HepG2 (cell line): ENCODE results near the gene BOD1. TPM values are rescaled to one million over a fixed set of nuclear protein-coding genes. Genes with fewer than 3 reads are reported as not detected.

ENCODE experiments used
- CAMTA2 ChIP-seq: sonication (generic); formaldehyde crosslinking; IDR thresholded peaks from 2 replicates; pipeline ENCODE4 v1.4.0; 2020; ENCODE audit warnings: mild to moderate bottlenecking, missing genetic modification reagents, borderline replicate concordance
- CBX5 ChIP-seq: sonication (generic); formaldehyde crosslinking; IDR thresholded peaks from 2 replicates; pipeline ENCODE4 v1.4.0; 2020; ENCODE audit warnings: missing genetic modification reagents, borderline replicate concordance
- DNMT3B ChIP-seq: conservative IDR thresholded peaks from 2 replicates; pipeline ENCODE4 v1.6.1; 2016; ENCODE audit warnings: missing biosample characterization, control low read depth
- DRAP1 ChIP-seq: IDR thresholded peaks from 2 replicates; pipeline ENCODE4 v1.6.1; 2016; ENCODE audit warnings: missing genetic modification reagents, missing compliant biosample characterization
- FOXK1 ChIP-seq: sonication (generic); formaldehyde crosslinking; IDR thresholded peaks from 2 replicates; pipeline ENCODE4 v1.4.0; 2020; ENCODE audit warnings: low read depth, missing genetic modification reagents, borderline replicate concordance
- HNF4G ChIP-seq, 2 experiments: sonication (generic) in 1 of 2; formaldehyde crosslinking in 1 of 2; IDR thresholded peaks; 2 replicates each; pipeline versions ENCODE4 v1.4.0 to v1.6.1; 2011 to 2020; ENCODE audit warnings: borderline replicate concordance in 2 of 2, low read depth in 2 of 2, mild to moderate bottlenecking in 2 of 2, low read length in 1 of 2, missing genetic modification reagents in 1 of 2, moderate library complexity in 1 of 2
- IRF1 ChIP-seq: sonication (generic); formaldehyde crosslinking; IDR thresholded peaks from 2 replicates; pipeline ENCODE4 v1.4.0; 2020; ENCODE audit warnings: low read depth, mild to moderate bottlenecking, missing genetic modification reagents
- MED13 ChIP-seq: sonication (generic); formaldehyde crosslinking; IDR thresholded peaks from 2 replicates; pipeline ENCODE4 v1.5.0; 2020; ENCODE audit warnings: missing genetic modification reagents
- MYC ChIP-seq: sonication (generic); formaldehyde crosslinking; IDR thresholded peaks from 2 replicates; pipeline ENCODE4 v1.9.0; 2021; ENCODE audit warnings: missing genetic modification reagents, borderline replicate concordance
- NFYB ChIP-seq: sonication (generic); formaldehyde crosslinking; IDR thresholded peaks from 2 replicates; pipeline ENCODE4 v1.4.0; 2020; ENCODE audit warnings: missing genetic modification reagents
- NFYC ChIP-seq: IDR thresholded peaks from 2 replicates; pipeline ENCODE4 v1.6.1; 2016; ENCODE audit warnings: missing genetic modification reagents, missing compliant biosample characterization
- POGK ChIP-seq: sonication (generic); formaldehyde crosslinking; conservative IDR thresholded peaks from 2 replicates; pipeline ENCODE4 v1.8.0; 2022; ENCODE audit warnings: mild to moderate bottlenecking, moderate library complexity, missing genetic modification reagents
- ZC3H4 ChIP-seq: sonication (generic); formaldehyde crosslinking; IDR thresholded peaks from 2 replicates; pipeline ENCODE4 v1.4.0; 2020; ENCODE audit warnings: missing genetic modification reagents, borderline replicate concordance
- ZNF572 ChIP-seq: sonication (generic); formaldehyde crosslinking; IDR thresholded peaks from 2 replicates; pipeline ENCODE4 v1.5.1; 2020; ENCODE audit warnings: mild to moderate bottlenecking, missing genetic modification reagents
- ZNF660 ChIP-seq: sonication (generic); formaldehyde crosslinking; IDR thresholded peaks from 2 replicates; pipeline ENCODE4 v1.5.1; 2020; ENCODE audit warnings: mild to moderate bottlenecking, low read depth, missing genetic modification reagents, borderline replicate concordance
- ZNF670 ChIP-seq: sonication (generic); formaldehyde crosslinking; IDR thresholded peaks from 2 replicates; pipeline ENCODE4 v1.8.0; 2022; ENCODE audit warnings: mild to moderate bottlenecking, missing genetic modification reagents, borderline replicate concordance
- ZNF703 ChIP-seq: sonication (generic); formaldehyde crosslinking; IDR thresholded peaks from 2 replicates; pipeline ENCODE4 v1.5.1; 2020; ENCODE audit warnings: missing genetic modification reagents, mild to moderate bottlenecking, moderate library complexity, borderline replicate concordance
- polyA plus RNA-seq, 8 experiments: library from polyadenylated mRNA; depleted of rRNA in 3 of 8; stranded (reverse) in 7 of 8; unstranded in 1 of 8; fragments of >200 nt; fragmentation: Illumina TruSeq in 4 of 8; extraction: Trizol in 4 of 8; gene quantifications; 2 replicates each; pipeline versions ENCODE4 v1.2.1 to v1.2.3, GENCODE V29; 2011 to 2016; ENCODE audit warnings: low read depth in 4 of 8, missing spikeins in 1 of 8, mixed read lengths in 1 of 8; ENCODE audit not compliant: insufficient read depth in 1 of 8
- total RNA-seq, 5 experiments: library from RNA; depleted of rRNA; stranded (reverse); fragments of >200 nt; fragmentation: Illumina TruSeq; extraction: Trizol; gene quantifications; 2 replicates each; pipeline ENCODE4 v1.2.3, GENCODE V29; 2016; ENCODE audit warnings: low read depth in 1 of 5
- TF ChIP-seq, protein P1 (sequence below): sonication (generic); formaldehyde crosslinking; IDR thresholded peaks from 2 replicates; pipeline ENCODE4 v1.4.0; 2020; ENCODE audit warnings: missing genetic modification reagents, borderline replicate concordance
- TF ChIP-seq, protein P2 (sequence below): IDR thresholded peaks from 2 replicates; pipeline ENCODE4 v1.6.1; 2016; ENCODE audit warnings: control low read depth
- TF ChIP-seq, protein P3 (sequence below): sonication (generic); formaldehyde crosslinking; IDR thresholded peaks from 2 replicates; pipeline ENCODE4 v1.4.0; 2020; ENCODE audit warnings: missing genetic modification reagents

The BOD1 gene
- total and polyA plus RNA-seq, 2 of the 13 experiments (the other 11 are each of a cell fraction or from before 2014, with no cell fraction given) = 81.5 to 103 TPM

GRCh38 chr5:173616577-173617118 lies at the start of gene BOD1 (continued):
- TF ChIP-seq, protein P1, sequence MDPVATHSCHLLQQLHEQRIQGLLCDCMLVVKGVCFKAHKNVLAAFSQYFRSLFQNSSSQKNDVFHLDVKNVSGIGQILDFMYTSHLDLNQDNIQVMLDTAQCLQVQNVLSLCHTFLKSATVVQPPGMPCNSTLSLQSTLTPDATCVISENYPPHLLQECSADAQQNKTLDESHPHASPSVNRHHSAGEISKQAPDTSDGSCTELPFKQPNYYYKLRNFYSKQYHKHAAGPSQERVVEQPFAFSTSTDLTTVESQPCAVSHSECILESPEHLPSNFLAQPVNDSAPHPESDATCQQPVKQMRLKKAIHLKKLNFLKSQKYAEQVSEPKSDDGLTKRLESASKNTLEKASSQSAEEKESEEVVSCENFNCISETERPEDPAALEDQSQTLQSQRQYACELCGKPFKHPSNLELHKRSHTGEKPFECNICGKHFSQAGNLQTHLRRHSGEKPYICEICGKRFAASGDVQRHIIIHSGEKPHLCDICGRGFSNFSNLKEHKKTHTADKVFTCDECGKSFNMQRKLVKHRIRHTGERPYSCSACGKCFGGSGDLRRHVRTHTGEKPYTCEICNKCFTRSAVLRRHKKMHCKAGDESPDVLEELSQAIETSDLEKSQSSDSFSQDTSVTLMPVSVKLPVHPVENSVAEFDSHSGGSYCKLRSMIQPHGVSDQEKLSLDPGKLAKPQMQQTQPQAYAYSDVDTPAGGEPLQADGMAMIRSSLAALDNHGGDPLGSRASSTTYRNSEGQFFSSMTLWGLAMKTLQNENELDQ (CRISPR knock-in tag) = no peak
- TF ChIP-seq CAMTA2 (CRISPR knock-in tag) = no peak
- no peak for TF ChIP-seq HNF4G (IDR thresholded peaks at IDR 0.05; ENCODE audit: borderline replicate concordance, low read depth, low read length)
- no peak for TF ChIP-seq HNF4G (CRISPR knock-in tag; IDR thresholded peaks at IDR 0.05; ENCODE audit: borderline replicate concordance, low read depth)
- TF ChIP-seq FOXK1 (CRISPR knock-in tag) = peak; percentile 87; the same call in 1 of the 2 replicates
- TF ChIP-seq, protein P2, sequence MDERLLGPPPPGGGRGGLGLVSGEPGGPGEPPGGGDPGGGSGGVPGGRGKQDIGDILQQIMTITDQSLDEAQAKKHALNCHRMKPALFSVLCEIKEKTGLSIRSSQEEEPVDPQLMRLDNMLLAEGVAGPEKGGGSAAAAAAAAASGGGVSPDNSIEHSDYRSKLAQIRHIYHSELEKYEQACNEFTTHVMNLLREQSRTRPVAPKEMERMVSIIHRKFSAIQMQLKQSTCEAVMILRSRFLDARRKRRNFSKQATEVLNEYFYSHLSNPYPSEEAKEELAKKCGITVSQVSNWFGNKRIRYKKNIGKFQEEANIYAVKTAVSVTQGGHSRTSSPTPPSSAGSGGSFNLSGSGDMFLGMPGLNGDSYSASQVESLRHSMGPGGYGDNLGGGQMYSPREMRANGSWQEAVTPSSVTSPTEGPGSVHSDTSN (CRISPR knock-in tag) = no peak
- TF ChIP-seq ZC3H4 (CRISPR knock-in tag) = no peak
- TF ChIP-seq IRF1 (CRISPR knock-in tag) = no peak
- peak; percentile 60; the same call in 1 of the 2 replicates for TF ChIP-seq CBX5
- TF ChIP-seq DRAP1 (CRISPR knock-in tag) = 0 out of 2 replicates have a peak, but pooled peaks have one; percentile 25
- TF ChIP-seq ZNF670 (CRISPR knock-in tag) = no peak
- TF ChIP-seq DNMT3B = no peak
- peak; percentile 46; the same call in 1 of the 2 replicates for TF ChIP-seq NFYC
- no peak for TF ChIP-seq MED13 (CRISPR knock-in tag)
- no peak for TF ChIP-seq ZNF703 (CRISPR knock-in tag)
- peak; percentile 91 for TF ChIP-seq MYC (CRISPR knock-in tag)
- TF ChIP-seq ZNF660 (CRISPR knock-in tag) = no peak
- peak; percentile 3; the same call in 1 of the 2 replicates for TF ChIP-seq POGK (CRISPR knock-in tag)
- no peak for TF ChIP-seq NFYB (CRISPR knock-in tag)
- no peak for TF ChIP-seq ZNF572 (CRISPR knock-in tag)
- TF ChIP-seq, protein P3, sequence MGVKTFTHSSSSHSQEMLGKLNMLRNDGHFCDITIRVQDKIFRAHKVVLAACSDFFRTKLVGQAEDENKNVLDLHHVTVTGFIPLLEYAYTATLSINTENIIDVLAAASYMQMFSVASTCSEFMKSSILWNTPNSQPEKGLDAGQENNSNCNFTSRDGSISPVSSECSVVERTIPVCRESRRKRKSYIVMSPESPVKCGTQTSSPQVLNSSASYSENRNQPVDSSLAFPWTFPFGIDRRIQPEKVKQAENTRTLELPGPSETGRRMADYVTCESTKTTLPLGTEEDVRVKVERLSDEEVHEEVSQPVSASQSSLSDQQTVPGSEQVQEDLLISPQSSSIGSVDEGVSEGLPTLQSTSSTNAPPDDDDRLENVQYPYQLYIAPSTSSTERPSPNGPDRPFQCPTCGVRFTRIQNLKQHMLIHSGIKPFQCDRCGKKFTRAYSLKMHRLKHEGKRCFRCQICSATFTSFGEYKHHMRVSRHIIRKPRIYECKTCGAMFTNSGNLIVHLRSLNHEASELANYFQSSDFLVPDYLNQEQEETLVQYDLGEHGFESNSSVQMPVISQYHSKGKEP (CRISPR knock-in tag) = no peak
